Nephron (organoid): Measurements from ENCODE around the gene ADK.

ENCODE experiments used
- H3K27ac Mint-ChIP-seq, 3 experiments: 2 replicates each; pipeline ENCODE4 v1.8.0; 2020; ENCODE audit warnings: mixed read lengths in 3 of 3, mild to moderate bottlenecking in 2 of 3, moderate library complexity in 1 of 3
- H3K27me3 Mint-ChIP-seq: 2 replicates; pipeline ENCODE4 v1.8.0; 2021; ENCODE audit warnings: low read depth, mild to moderate bottlenecking, moderate library complexity, mixed read lengths
- H3K36me3 Mint-ChIP-seq: 2 replicates; pipeline ENCODE4 v1.8.0; 2020; ENCODE audit warnings: low read depth, mixed read lengths
- H3K4me1 Mint-ChIP-seq: 2 replicates; pipeline ENCODE4 v1.8.0; 2020; ENCODE audit warnings: mixed read lengths
- H3K4me3 Mint-ChIP-seq, 3 experiments: 2 replicates each; pipeline ENCODE4 v1.8.0; 2020; ENCODE audit warnings: mild to moderate bottlenecking in 3 of 3, mixed read lengths in 3 of 3, moderate library complexity in 2 of 3
- H3K9me3 Mint-ChIP-seq: 2 replicates; pipeline ENCODE4 v1.8.0; 2020; ENCODE audit warnings: mixed read lengths
- CTCF ChIP-seq, 3 experiments: fragments of 200-600 bp; sonication (generic); IDR thresholded peaks; one replicate each; pipeline ENCODE4 v1.5.0; 2021; ENCODE audit warnings: antibody characterized with exemption in 3 of 3; ENCODE audit not compliant: unreplicated experiment in 3 of 3

The ADK gene

GRCh38 chr10:74432841-74433594 lies 282.0 kb downstream of the ADK start:
- no peak overlapping the region for H3K4me3 Mint-ChIP-seq
- H3K9me3 Mint-ChIP-seq, result no peaks in the 10 kb centered on the region
- no peak for TF ChIP-seq CTCF (IDR thresholded peaks at IDR 0.05; ENCODE audit: unreplicated experiment in 3 of 3)
- peak overlapping the region in 1 of 3 experiments; percentile 43 for H3K27ac Mint-ChIP-seq
- peaks cover 14% of the 10 kb centered on the region for H3K4me1 Mint-ChIP-seq
- no peaks in the 10 kb centered on the region for H3K36me3 Mint-ChIP-seq
- H3K27me3 Mint-ChIP-seq, result no peaks in the 10 kb centered on the region

- TF ChIP-seq CTCF (IDR thresholded peaks at IDR 0.05; ENCODE audit: unreplicated experiment in 3 of 3), result no peak
- no peaks in the 10 kb centered on the region for H3K27me3 Mint-ChIP-seq
Measured at GRCh38 chr10:74433595-74433956, 282.6 kb downstream of the ADK start.

GRCh38 chr10:74433993-74434392 lies 283.0 kb downstream of the ADK start:
- no peak for TF ChIP-seq CTCF (IDR thresholded peaks at IDR 0.05; ENCODE audit: unreplicated experiment in 3 of 3)
- Mint-ChIP-seq H3K27ac (peak overlapping the region; percentile 1 to 41 (median 8)), H3K9me3 (no peaks in the 10 kb centered on the region), H3K27me3 (no peaks in the 10 kb centered on the region), H3K4me1 (peaks cover 19% of the 10 kb centered on the region), H3K36me3 (no peaks in the 10 kb centered on the region), H3K4me3 (no peak overlapping the region)

More at GRCh38 chr10:74433595-74433956, 282.6 kb downstream of the ADK start:
- H3K9me3 Mint-ChIP-seq, result no peaks in the 10 kb centered on the region
- no peak overlapping the region for H3K4me3 Mint-ChIP-seq
- H3K36me3 Mint-ChIP-seq, result no peaks in the 10 kb centered on the region
- peak overlapping the region; percentile 1 to 41 (median 8) for H3K27ac Mint-ChIP-seq
- H3K4me1 Mint-ChIP-seq, result peaks cover 14% of the 10 kb centered on the region

- Mint-ChIP-seq H3K4me3 (no peak overlapping the region), H3K4me1 (peaks cover 23% of the 10 kb centered on the region), H3K27ac (peak overlapping the region in 2 of 3 experiments; percentile 1 to 41), H3K27me3 (no peaks in the 10 kb centered on the region), H3K9me3 (no peaks in the 10 kb centered on the region), H3K36me3 (no peaks in the 10 kb centered on the region)
- TF ChIP-seq CTCF (IDR thresholded peaks at IDR 0.05; ENCODE audit: unreplicated experiment in 3 of 3), result no peak
Measured at GRCh38 chr10:74434547-74434946, 283.5 kb downstream of the ADK start.

- peaks cover 23% of the 10 kb centered on the region for H3K4me1 Mint-ChIP-seq
- peaks cover 2% of the 10 kb centered on the region for H3K9me3 Mint-ChIP-seq
- H3K4me3 Mint-ChIP-seq, result no peak overlapping the region
- no peaks in the 10 kb centered on the region for H3K27me3 Mint-ChIP-seq
- TF ChIP-seq CTCF (IDR thresholded peaks at IDR 0.05; ENCODE audit: unreplicated experiment in 3 of 3), result no peak
- H3K27ac Mint-ChIP-seq, result no peak overlapping the region
- H3K36me3 Mint-ChIP-seq, result peaks cover 2% of the 10 kb centered on the region
Measured at GRCh38 chr10:74436523-74437170, 285.6 kb downstream of the ADK start.
